ENCODE results near the gene SPRED3.
"Not testable (repeated sequence)": the region's sequence is repeated elsewhere in the genome, so short reads cannot be mapped to it uniquely, and the experiment has no call there.

The SPRED3 gene

GRCh38 chr19:38388349-38389100, at the start of gene SPRED3:
Gene SPRED3, plus strand, starts transcription at chr19:38388697. Its CDS starts 1,606 bp downstream, at chr19:38390303.
- peak in 1 of 2 experiments; percentile 78 for DNase-seq

GRCh38 chr19:38339011-38339410, 49.5 kb upstream of the SPRED3 start:
- not testable (repeated sequence) for DNase-seq

GRCh38 chr19:38340927-38341326, 47.6 kb upstream of the SPRED3 start:
- DNase-seq: no peak

GRCh38 chr19:38346837-38347236, 41.7 kb upstream of the SPRED3 start:
- DNase-seq: no peak

GRCh38 chr19:38350883-38351282, 37.6 kb upstream of the SPRED3 start:
- DNase-seq: no peak

- no peak for DNase-seq
These were observed 36.6 kb upstream of the SPRED3 start for GRCh38 chr19:38351865-38352395.

GRCh38 chr19:38352611-38353010, 35.9 kb upstream of the SPRED3 start:
- no peak for DNase-seq

- no peak for DNase-seq
These were observed 32.5 kb upstream of the SPRED3 start for GRCh38 chr19:38355728-38356725.

GRCh38 chr19:38358071-38358470, 30.4 kb upstream of the SPRED3 start:
- no peak for DNase-seq

- no peak for DNase-seq
These were observed 29.1 kb upstream of the SPRED3 start for GRCh38 chr19:38359242-38360021.

- no peak for DNase-seq
These were observed 28.1 kb upstream of the SPRED3 start for GRCh38 chr19:38360351-38360750.

- peak in 1 of 2 experiments; percentile 33 for DNase-seq
These were observed 27.5 kb upstream of the SPRED3 start for GRCh38 chr19:38360839-38361631.

GRCh38 chr19:38361633-38362075, 26.8 kb upstream of the SPRED3 start:
- DNase-seq: peak; percentile 52 to 83

- peak; percentile 63 to 85 for DNase-seq
These were observed 26.2 kb upstream of the SPRED3 start for GRCh38 chr19:38362076-38362945.

GRCh38 chr19:38362946-38363688, 25.4 kb upstream of the SPRED3 start:
- DNase-seq: not testable (repeated sequence)

GRCh38 chr19:38367041-38367440, 21.5 kb upstream of the SPRED3 start:
- no peak for DNase-seq

GRCh38 chr19:38369584-38369983, 18.9 kb upstream of the SPRED3 start:
- no peak for DNase-seq

GRCh38 chr19:38370299-38370698, 18.2 kb upstream of the SPRED3 start:
- no peak for DNase-seq

- no peak for DNase-seq
These were observed 17.4 kb upstream of the SPRED3 start for GRCh38 chr19:38371081-38371480.

- no peak for DNase-seq
These were observed 14.6 kb upstream of the SPRED3 start for GRCh38 chr19:38373907-38374331.

Data from SW 1271 (cell line).